Kasumi-1 (cell line): ENCODE results near the gene SPOCK1.
A peak's percentile ranks its signal among the peaks of the same experiment; 100 is the strongest.

ENCODE experiments used
- DNase-seq, 2 experiments: peaks; one replicate each; lab custom pipeline; 2025; lab: John Stamatoyannopoulos, UW

SPOCK1 gene

GRCh38 chr5:137329586-137330296 is 169.4 kb downstream of the SPOCK1 start:
- DNase-seq: no peak

DNA sequence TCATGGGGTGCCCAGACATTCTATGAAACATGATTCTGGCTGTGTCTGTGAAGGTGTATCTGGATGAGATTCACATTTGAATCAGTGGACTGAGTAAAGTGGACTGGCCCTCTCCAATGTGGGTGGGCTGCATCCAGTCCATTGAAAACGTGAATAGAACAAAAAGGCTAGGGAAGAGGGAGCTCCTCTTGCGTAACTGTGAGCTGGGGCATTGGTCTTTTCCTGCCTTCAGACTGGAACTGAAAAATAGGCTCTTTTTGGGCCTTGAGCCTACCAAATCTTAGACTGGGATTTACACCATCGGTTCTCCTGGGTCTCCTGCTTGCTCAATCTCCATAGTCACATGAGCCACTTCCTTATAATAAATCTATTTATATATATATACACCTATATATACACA is 170.1 kb downstream of the SPOCK1 start:
- no peak for DNase-seq

DNA sequence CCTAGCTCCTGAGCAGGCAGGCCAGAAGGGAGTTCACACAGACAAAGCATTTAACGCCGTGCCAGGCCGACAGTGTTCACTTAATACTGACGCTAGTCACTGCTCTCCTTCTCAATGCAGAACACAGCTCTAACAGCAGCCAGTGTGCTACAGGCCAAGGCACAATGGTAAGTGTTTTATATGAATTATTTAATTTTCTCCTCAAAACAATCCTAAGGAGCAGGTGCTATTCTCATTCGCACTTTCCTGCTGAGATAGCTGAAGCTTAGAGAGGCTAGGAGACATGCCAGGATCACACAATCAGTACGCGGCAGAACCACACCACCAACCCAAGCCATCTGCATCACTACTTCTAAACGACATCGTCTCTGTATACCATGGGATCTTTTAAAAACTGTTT is 170.7 kb downstream of the SPOCK1 start:
- DNase-seq: no peak

DNA sequence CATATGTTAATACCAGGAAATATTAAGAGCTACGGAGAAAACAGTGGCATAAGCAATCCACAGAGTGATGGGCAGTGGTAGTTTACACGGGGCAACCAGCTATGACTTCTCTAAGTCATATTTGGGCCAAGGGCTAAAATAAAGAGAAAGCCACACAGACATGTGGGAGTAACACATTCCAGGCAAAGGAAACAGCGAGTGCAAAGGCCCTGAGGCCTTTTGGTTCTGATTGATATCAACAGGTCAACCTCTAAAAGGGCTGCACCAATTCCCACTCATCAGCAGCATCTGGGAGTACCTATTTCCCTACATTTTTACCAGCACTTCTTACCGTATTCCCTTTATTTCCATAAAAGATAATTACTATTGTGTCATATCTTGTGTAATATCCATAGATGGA is 173.4 kb downstream of the SPOCK1 start:
- DNase-seq: no peak

DNA sequence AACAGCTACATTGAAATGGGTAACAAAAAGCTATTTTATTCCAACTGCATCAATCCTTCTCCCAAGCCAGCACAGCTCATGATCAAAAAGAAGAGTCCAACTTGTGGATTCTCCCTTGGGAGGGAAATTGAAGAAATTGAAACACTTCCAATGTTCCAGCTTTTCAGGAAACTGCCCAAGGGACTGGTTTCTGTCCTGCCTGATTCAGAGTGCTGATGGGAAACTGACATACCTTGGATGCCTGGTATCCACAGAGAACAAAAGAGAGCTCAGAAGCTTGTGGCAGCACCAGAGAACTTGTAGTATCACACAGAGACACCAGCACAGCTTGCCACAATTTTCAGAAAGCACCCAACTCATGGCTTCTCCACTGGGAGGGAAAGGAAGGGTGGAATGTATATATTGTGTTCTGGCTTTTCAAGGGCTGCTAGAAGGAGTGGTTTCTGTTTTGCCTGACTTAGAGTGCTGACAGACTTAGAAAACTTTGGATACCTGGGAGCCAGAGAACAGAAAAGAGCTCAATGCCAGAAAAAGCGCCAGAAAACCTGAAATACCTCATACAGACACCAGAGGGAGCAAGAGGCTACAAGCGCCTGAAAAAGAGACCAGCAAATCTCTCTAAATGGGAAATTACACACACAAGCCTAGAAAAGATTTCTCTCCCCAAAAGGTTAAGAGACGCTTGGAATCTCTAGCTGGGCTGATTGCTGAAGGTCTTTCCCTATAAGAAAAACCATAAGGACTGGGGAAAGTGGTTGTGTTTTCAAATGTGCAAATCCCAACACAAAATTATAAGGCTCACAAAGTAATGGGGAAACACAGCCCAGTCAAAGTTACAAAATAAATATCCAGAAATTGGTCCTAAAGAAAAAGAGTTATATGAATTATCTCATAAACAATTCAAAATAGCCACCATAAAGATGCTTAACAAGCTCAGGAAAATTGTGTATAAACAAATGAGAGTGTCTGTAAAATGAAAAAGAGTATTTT is 178.8 kb downstream of the SPOCK1 start:
- peak; percentile 46 to 65 for DNase-seq

- DNase-seq: no peak
These were observed 181.1 kb downstream of the SPOCK1 start for GRCh38 chr5:137318027-137318426.

GRCh38 chr5:137316346-137316736 is 182.8 kb downstream of the SPOCK1 start:
- DNase-seq: no peak

DNA sequence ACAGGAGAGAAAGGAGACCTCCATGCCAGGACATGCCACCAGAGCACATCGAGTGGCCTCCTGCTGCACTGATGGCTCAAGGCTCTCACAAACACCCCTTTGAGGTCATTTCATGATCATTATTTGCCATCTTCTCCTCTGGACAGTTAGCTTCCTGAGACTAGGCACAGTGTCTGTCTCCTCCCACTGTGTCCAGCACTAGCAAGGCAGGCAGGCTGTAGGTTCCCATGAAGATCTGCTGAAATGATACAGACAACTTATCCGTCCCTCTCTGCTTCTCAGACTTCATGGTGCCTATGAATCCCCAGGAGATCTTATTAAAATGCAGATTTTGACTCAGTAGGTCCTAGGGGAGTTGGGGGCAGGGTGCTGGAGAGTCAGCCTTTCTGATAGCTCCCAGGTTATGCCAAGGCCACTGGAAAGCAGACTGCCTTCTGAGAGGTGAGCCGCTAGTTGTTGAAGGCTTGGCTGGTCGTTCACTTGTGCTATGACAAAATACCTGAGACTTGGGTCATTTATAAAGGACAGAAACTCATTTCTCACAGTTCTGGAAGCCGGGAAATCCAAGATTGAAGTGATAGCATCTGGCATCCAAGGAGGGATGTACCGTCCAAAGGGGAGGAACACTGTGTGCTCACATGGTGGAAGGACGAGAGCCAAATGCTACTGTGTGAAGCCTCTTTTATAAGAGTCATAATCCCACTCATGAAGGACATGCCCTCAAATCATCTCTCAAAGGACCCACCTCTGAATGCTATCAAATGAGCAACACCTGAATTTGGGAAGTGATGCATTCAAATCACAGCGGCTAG is 183.4 kb downstream of the SPOCK1 start:
- DNase-seq: no peak

DNA sequence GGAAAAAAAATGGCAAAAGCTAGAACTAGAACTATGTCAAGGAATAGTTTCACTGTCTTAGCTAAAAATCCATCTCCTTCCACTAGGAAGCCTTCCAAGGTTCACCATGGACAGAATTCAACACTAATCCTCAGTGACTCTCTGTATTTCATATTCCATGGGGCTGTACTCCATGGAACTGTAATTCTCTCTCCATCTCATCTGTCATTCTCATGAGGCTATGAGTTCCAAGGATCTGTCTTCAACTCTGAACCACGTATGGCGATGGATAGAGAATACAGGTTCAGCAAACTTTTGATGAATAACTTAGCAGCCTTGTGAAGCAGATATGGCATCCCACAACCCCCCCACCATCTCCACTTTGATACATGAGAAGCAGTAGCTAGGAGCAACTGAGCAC is 184.0 kb downstream of the SPOCK1 start:
- DNase-seq: no peak

GRCh38 chr5:137313526-137314175 is 185.5 kb downstream of the SPOCK1 start:
- no peak for DNase-seq

DNA sequence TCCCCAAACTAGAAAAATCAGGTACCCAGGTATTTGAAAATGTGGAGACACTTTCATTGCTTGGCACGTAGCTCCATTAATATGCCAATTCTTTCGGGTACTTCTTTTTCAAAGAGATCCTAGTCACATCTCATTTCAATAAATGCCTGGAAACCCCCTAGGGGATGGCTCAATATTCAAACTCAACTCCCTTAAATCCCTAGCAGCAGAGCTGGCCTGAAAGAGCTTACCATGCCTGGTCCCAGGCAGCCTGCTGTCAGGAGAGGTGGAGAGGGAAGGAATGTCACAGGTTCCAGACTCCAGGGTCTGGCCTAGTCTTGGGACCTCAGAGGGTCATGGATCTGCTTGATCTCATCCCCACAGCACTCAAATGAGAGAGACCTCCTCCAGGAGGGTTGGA is 187.1 kb downstream of the SPOCK1 start:
- no peak for DNase-seq

DNA sequence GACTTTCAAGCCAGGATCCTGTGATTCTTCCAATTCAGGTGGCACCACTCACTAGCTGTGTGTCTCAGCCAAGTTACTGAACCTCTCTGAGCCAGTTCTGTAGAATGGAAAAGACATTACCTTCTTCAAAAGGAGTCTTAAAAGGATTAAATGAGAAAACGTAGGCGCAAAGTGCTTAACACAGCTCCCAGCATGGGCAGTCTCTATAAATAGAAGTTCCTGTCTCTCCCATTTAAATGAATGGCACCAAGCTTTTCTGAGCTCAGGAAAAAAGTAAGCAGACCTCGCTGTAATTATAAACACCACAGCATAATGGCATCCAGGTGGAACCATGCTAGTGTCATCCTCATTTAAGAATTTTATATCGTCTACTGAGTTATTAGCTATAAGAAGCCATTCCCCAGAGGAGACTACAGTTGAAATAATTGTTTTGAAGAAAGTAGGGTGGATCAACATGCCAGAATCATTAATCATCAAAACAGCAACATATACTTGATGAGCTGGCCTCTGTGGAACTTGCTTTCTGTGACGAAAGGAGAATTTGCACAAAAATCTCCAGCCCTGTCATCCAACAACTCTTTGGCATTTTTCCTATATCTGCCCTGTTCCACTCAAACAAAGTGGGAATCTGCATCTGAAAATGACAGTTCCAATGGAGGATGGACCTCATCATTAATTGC is 188.9 kb downstream of the SPOCK1 start:
- DNase-seq: no peak

DNA sequence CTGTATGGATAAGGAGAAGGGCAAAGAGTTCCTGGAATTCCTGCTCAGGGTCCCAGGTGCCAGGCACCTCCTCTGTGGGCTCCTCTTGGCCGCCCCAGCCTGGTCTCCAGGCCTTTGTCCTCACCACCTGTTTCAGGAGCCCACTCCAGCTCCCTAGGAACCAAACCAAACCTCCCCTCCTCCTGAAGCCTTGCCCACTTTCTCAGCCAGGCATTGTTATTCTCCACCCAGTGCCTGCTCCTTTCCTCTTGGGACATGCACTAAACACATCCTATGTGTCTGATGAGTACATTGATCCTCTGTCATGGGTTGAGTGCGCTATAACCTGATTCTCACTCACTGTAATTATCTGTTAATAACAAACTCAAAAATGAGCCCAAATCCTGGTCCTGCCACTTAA is 189.8 kb downstream of the SPOCK1 start:
- DNase-seq: no peak

GRCh38 chr5:137308311-137308710 is 190.8 kb downstream of the SPOCK1 start:
- DNase-seq: no peak

- DNase-seq: no peak
These were observed 192.2 kb downstream of the SPOCK1 start for GRCh38 chr5:137306903-137307302.

DNA sequence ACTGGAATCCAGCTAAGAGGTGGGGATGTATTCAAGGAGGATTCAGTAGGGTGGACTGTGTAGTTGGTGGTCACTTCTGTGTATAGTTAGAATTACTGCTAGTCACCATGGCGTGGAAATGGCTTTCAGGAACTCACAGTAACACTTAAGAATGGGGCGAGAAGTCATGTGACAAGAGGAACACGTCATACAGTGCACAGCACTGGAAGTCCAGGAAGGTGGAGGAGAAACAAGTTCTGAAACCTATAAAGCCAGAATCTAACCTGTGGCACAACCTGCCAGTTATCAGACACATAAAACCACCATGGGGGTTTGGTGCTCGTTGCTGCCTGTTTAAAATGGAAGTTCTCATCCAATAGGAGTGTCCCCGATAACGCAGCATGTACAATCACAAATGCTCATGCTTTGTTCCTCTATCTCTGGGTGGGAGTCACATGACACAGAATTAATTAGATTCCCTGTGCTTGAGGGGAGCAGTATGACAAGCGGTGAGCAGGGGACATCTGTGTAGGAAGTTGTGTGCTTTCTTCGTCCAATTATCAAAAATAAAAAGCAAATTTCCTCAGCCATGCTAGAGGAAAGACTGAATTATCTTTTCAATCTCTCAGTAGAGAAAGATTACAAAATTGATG is 193.0 kb downstream of the SPOCK1 start:
- DNase-seq: no peak

GRCh38 chr5:137304226-137304874 is 194.8 kb downstream of the SPOCK1 start:
- no peak for DNase-seq

GRCh38 chr5:137303509-137303908 is 195.6 kb downstream of the SPOCK1 start:
- no peak for DNase-seq

GRCh38 chr5:137300411-137301240 is 198.5 kb downstream of the SPOCK1 start:
- DNase-seq: no peak
